CD4-positive, alpha-beta T cell treated with Interferon alpha-2 for 1 hour (primary cell): ENCODE results near the gene BABAM2.
"Not testable (repeated sequence)": the region's sequence is repeated elsewhere in the genome, so short reads cannot be mapped to it uniquely, and the experiment has no call there.

ENCODE experiments used
- DNase-seq, 2 donors: peaks; one replicate each; pipeline ENCODE4 v3.0.0-alpha.2; 2020 to 2022

BABAM2 gene

DNA sequence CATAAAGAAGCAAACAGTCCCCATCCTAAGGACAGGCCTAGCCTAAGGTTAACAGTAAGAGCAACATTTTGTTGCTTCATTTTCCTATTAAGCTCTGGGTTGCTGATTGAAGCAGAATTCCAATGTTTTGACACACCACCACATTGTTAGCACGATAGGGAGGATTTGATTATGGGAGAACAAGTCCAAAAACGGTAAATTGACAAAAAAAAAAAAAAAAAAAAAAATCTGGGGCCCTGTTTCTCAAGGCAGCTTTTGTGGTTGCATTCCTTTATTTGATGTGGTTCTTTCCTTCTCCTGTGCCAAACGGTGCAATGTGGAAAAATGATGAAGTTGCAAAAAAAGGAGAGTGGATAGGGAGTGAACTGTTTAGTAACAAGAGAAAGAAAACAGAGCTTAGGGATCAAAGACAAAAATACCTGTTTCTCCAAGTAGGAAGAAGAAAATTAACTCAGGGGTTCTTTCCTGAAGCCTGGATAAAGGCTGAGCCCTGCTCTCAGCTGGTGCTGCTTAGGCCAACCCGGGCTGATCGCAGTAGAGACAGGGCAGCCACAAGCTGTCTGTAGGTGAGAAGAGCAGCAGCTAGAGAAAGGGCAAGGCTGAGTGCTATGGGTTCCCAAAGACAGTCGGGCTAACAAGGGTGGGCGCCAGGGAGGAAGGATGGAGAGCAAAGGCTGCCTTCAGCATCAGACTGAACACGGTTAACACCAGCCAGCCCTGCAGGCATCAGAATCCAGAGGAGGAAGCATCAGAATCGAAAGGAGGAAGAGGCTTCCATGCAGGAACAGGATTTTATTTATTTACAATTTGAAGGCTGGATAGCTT is 334.3 kb downstream of the BABAM2 start:
- no peak for DNase-seq

- DNase-seq = no peak
These were observed 335.0 kb downstream of the BABAM2 start for GRCh38 chr2:28225473-28226080.

DNA sequence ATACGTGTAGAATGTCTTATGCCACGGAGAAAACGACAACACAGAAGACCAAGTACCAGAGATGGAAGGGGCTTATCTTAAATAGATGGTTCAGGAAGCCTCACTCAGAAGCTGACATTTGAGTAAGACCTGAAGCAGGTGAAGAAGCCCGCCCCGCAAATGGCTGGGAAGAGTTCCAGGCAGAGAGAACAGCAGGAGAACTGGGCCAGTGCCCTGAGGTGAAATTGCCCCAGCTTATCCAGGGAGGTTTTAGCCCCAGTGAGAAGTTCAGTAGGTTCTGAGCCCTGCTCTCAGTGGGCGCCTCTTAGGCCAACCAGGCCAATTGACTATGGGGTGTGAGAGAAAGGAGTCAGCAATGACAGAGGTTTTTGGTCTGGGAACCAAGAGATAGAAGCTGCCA is 336.0 kb downstream of the BABAM2 start:
- DNase-seq = no peak

- no peak for DNase-seq
These were observed 337.0 kb downstream of the BABAM2 start for GRCh38 chr2:28227498-28227897.

GRCh38 chr2:28228434-28228995 is 338.0 kb downstream of the BABAM2 start:
- no peak for DNase-seq

DNA sequence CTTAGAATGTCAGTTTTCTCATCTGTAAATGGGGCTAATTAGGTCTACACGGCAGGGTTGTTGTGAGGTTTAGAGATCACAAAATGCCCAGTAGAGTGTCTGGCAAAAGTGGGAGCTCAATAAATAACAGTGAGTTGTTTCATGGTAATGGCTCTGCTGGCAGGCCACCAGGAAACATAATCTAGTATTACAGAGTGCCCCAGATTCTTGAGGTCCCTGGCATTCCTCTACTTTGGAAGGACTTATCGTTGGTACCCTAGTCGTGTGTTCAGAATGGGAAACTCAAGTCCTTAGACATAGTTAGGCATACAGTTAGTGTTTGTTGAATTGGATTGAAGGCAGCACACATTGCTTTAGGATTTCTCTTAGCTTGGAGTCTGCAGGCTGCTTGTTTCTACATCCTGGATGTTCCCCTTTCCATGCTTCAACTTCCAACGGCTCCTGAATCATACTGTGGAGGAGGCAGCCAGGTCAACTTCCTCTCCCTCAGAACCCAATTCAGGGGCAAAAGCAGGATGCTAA is 340.6 kb downstream of the BABAM2 start:
- no peak for DNase-seq

DNA sequence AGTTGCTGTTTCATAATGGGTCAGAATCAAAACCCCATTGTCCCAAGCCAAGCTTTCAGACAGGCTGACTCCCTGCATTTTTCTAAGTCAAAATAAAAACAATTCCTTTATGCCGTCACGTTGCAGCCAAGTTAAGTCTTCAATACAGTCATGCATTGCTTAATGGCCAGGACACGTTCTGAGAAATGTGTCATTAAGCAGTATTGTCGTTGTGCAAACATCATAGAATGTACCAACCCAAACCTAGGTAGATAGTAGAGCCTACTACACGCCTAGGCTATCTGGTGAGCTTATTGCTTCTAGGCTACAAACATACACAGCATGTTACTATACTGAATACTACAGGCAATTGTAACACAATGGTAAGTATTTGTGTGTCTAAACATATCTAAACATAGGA is 341.8 kb downstream of the BABAM2 start:
- DNase-seq = no peak

GRCh38 chr2:28233164-28233676 is 342.7 kb downstream of the BABAM2 start:
- no peak for DNase-seq

DNA sequence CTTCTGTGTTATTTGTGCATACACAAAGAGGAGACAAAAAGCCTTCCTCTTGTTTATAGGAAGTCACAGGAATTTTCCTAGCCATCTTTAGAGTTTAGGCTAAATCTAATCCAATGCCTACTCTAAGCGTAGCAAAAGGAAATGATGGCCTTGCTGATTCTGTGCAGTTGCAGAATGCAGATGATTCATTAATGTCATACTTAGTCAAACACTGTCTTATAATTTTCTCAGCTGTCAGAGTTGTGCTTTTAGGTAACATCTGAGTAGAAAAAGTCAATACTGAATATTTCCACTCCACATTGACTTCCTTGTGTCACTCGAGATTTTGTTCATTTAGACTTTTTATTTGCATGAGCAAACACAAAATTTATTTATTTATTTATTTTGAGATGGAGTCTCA is 344.3 kb downstream of the BABAM2 start:
- no peak for DNase-seq

- DNase-seq = no peak
These were observed 348.7 kb downstream of the BABAM2 start for GRCh38 chr2:28239207-28239606.

- no peak for DNase-seq
These were observed 350.4 kb downstream of the BABAM2 start for GRCh38 chr2:28240937-28241336.

- no peak for DNase-seq
These were observed 356.8 kb downstream of the BABAM2 start for GRCh38 chr2:28247290-28247689.

GRCh38 chr2:28247734-28248133 is 357.2 kb downstream of the BABAM2 start:
- DNase-seq = no peak

GRCh38 chr2:28248511-28248910 is 358.0 kb downstream of the BABAM2 start:
- DNase-seq = no peak

DNA sequence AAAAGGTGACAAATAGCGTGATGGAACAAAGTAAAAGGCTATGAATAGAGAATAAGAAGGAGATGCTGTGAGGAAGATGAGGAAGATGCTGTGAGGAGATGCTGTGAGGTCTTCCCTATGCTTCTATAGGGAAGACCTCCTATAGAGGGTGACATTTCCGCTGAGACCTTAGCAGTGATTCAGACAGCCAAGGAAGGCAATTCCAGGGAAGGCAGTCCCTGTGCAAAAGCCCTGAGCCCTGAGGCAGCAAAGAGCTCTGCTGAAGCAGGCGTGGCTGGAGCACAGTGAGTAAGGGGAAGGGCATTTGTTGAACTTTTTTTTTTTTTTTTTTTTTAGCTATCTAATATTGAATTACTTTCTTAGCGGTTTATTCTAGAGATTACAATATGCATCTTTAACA is 359.5 kb downstream of the BABAM2 start:
- no peak for DNase-seq

DNA sequence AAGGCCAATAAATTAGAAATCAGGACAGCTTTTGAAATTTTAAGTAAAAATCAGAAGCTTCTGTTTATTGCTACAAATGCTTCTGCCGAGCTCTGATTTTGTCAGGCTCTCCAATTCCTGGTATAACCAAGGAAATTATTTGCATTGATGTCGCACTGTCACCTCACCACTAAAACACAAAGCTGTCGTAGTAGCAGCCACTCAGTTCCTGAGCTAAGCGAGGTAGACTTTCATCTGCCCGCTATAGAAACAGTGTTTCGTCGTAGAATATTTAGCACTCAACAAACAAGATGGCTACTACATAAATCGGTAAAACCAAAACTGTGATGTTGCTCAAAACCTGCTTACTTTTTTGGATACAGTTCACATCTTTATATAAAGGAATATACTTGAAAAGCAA is 360.8 kb downstream of the BABAM2 start:
- DNase-seq = peak in 1 of 2 donors; percentile 59

GRCh38 chr2:28252311-28252710 is 361.8 kb downstream of the BABAM2 start:
- peak in 1 of 2 donors; percentile 56 for DNase-seq

- DNase-seq = no peak
These were observed 363.0 kb downstream of the BABAM2 start for GRCh38 chr2:28253543-28253942.

DNA sequence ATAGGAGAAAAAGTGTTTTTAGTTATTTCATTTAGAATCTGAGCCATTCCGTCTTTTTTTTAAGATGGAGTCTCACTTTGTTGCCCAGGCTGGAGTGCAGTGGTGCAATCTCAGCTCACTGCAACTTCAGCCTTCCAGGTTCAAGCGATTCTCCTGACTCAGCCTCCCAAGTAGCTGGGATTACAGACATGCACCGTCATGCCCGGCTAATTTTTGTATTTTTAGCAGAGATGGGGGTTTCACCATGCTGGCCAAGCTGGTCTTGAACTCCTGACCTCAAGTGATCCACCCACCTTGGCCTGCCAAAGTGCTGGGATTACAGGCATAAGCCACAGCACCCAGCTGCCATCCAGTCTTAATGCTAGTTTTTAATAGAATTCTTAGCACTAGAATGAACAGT is 364.7 kb downstream of the BABAM2 start:
- not testable (repeated sequence) for DNase-seq

DNA sequence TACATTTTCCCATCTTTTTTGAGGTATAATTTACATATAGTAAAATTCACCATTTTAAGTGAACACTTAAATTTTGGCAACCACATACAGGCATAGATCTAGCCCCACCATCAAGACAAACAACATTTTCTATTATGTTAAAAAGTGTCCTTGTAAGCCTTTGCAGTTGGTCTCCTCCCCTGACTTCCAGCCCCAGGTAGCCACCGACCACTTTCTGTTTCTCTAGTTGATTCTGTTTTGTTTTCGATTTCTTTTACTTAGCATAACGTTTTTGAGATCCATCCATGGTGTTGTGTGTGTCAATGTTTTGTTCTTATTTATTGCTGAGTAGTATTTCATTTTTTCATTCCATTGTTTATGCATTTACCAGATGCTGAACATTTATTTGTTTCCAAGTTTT is 366.7 kb downstream of the BABAM2 start:
- no peak for DNase-seq

DNA sequence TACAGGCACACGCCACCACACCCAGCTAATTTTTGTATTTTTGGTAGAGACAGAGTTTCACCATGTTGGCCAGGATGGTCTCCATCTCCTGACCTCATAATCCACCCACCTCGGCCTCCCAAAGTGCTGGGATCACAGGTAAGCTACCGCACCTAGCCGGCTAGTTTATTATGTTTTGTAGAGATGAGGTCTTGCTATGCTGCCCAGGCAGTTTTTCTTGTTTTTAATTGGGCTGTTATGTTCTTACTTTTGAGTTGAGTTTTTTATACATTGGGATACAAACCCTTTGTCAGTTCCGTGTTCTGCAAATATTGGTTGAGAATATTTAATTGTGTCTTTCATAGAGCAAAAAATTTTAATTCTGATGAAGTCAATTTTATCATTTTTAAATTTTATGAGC is 368.7 kb downstream of the BABAM2 start:
- not testable (repeated sequence) for DNase-seq

DNA sequence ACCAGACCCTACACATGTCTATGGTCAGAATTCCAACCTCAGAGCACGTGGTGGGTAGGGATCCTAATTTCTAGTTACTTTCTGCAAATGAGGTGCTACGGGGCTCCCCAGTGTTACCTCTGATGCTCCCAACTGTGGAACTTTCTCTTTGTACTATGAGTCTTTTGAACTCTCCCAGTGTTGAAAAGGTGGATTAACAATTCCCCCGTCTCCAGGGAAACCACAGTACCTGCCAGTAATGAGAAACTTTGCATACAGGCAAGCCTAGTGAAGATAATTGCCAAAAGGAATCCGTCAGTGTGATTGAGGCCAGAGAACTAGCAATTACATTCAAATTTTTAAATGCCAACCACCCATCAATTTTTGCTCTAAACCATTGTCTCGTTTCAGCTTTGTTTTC is 373.2 kb downstream of the BABAM2 start:
- no peak for DNase-seq

DNA sequence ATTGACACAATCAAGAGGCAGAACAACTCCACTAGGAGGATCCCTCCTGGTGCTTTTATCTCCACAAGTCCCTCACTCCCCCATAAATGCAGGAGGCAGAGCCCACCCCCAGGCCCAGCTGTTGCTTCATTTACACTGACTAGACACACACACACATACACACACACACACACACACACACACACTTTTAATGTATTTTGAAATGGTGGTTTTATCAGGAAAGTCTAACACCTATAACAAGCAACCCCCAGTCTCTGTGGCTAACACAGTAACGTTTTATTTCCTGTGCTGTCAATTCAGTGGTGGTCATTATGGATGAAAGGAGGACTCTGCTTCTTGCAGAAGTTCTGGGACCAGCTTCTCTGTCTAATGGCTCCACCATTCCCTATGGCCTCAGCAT is 376.8 kb downstream of the BABAM2 start:
- peak in 1 of 2 donors; percentile 21 for DNase-seq

- DNase-seq = no peak
These were observed 377.9 kb downstream of the BABAM2 start for GRCh38 chr2:28268386-28268785.
